T-cell (primary cell): ENCODE results near the gene LTB4R. TPM values are rescaled to one million over a fixed set of nuclear protein-coding genes. Genes with fewer than 3 reads are reported as not detected.

Experiments
- ATAC-seq, 4 experiments: fragments of 200-7000 bp in 3 of 4; fragments of 150-1000 bp in 1 of 4; cut with Tn5 transposase; replicated peaks in 1 of 4; 1 replicate in 3 of 4; 2 replicates in 1 of 4; pipeline ENCODE4 v1.10.0; 2021; ENCODE audit warnings: moderate library complexity in 3 of 4, mild to moderate bottlenecking in 2 of 4, moderate number of reproducible peaks in 1 of 4
- CTCF ChIA-PET, 2 donors: fragments of 300-600 bp; sonication (Branson Sonifier 250); formaldehyde crosslinking; loops; one replicate each; lab custom pipeline; 2022; ENCODE audit warnings: antibody characterized with exemption in 2 of 2; lab: Charles Lee
- POLR2A ChIA-PET, 2 donors: fragments of 300-600 bp; sonication (Branson Sonifier 250); formaldehyde crosslinking; loops; one replicate each; lab custom pipeline; 2022; ENCODE audit warnings: antibody characterized with exemption in 2 of 2; lab: Charles Lee
- DNase-seq, 35 experiments: peaks; one replicate each; pipeline versions ENCODE4 v3.0.0 to v3.0.0-alpha.2; 2013 to 2023
- H3K27ac ChIP-seq: one replicate; pipeline ENCODE4 v1.5.1; 2013; ENCODE audit warnings: low read length
- H3K27me3 ChIP-seq, 2 experiments: replicated peaks in 1 of 2; 1 replicate in 1 of 2; 2 replicates in 1 of 2; pipeline versions ENCODE4 v1.6.1 to v1.7.0; 2013; ENCODE audit warnings: low read length in 1 of 2, mixed read lengths in 1 of 2; ENCODE audit not compliant: control insufficient read depth in 2 of 2, insufficient read depth in 2 of 2; ENCODE audit errors: extremely low read depth in 1 of 2
- H3K36me3 ChIP-seq, 2 donors: 1 replicate in 1 of 2; 2 replicates in 1 of 2; pipeline versions ENCODE4 v1.6.1 to v1.7.0; 2013; ENCODE audit warnings: low read length in 1 of 2; ENCODE audit not compliant: control insufficient read depth in 2 of 2, insufficient read depth in 1 of 2; ENCODE audit errors: extremely low read depth in 1 of 2
- H3K4me1 ChIP-seq, 2 experiments: 1 replicate in 1 of 2; 2 replicates in 1 of 2; pipeline versions ENCODE4 v1.6.1 to v1.7.0; 2013; ENCODE audit warnings: low read length in 2 of 2, mixed read lengths in 1 of 2; ENCODE audit not compliant: insufficient read depth in 2 of 2, control insufficient read depth in 1 of 2; ENCODE audit errors: extremely low read depth in 1 of 2
- H3K4me3 ChIP-seq, 2 donors: 1 replicate in 1 of 2; 2 replicates in 1 of 2; pipeline versions ENCODE4 v1.5.1 to v1.7.0; 2013; ENCODE audit warnings: mild to moderate bottlenecking in 2 of 2, low read length in 1 of 2, moderate library complexity in 1 of 2; ENCODE audit not compliant: control insufficient read depth in 1 of 2; ENCODE audit errors: extremely low read depth in 1 of 2
- H3K9me3 ChIP-seq: 2 replicates; pipeline ENCODE4 v1.7.0; 2013
- H3K27ac Mint-ChIP-seq, 2 donors: one replicate each; pipeline ENCODE4 v1.8.0; 2020 to 2021; ENCODE audit warnings: mild to moderate bottlenecking in 2 of 2, mixed read lengths in 2 of 2
- H3K27me3 Mint-ChIP-seq, 2 donors: one replicate each; pipeline ENCODE4 v1.8.0; 2021 to 2022; ENCODE audit warnings: mixed read lengths in 2 of 2
- H3K36me3 Mint-ChIP-seq: one replicate; pipeline ENCODE4 v1.8.0; 2021; ENCODE audit warnings: mixed read lengths
- H3K4me1 Mint-ChIP-seq, 3 donors: one replicate each; pipeline ENCODE4 v1.8.0; 2020 to 2022; ENCODE audit warnings: mixed read lengths in 3 of 3, mild to moderate bottlenecking in 1 of 3
- H3K4me3 Mint-ChIP-seq, 3 donors: one replicate each; pipeline ENCODE4 v1.8.0; 2020 to 2022; ENCODE audit warnings: mild to moderate bottlenecking in 3 of 3, mixed read lengths in 3 of 3, moderate library complexity in 3 of 3
- H3K9me3 Mint-ChIP-seq, 3 donors: one replicate each; pipeline ENCODE4 v1.8.0; 2020 to 2022; ENCODE audit warnings: mixed read lengths in 3 of 3
- WGBS: methylation state at CpG from one replicate; pipeline ENCODE4 v1.1.5; 2013; ENCODE audit warnings: missing lambda C conversion rate; ENCODE audit not compliant: insufficient coverage; 5-methylcytosine and 5-hydroxymethylcytosine counted together
- total RNA-seq, 35 experiments: library from RNA in 6 of 35; stranded (reverse) in 6 of 35; fragments of 120-200 nt in 1 of 35; gene quantifications; one replicate each; pipeline versions ENCODE4 v1.2.1 to v1.2.4 and lab custom pipeline; 2013 to 2026

The LTB4R gene
- total RNA-seq, 5 donors from 2014 or later (not counting 1 experiment from before 2014, with no cell fraction given), result 17.0 to 29.0 (median 18.0) TPM

DNA sequence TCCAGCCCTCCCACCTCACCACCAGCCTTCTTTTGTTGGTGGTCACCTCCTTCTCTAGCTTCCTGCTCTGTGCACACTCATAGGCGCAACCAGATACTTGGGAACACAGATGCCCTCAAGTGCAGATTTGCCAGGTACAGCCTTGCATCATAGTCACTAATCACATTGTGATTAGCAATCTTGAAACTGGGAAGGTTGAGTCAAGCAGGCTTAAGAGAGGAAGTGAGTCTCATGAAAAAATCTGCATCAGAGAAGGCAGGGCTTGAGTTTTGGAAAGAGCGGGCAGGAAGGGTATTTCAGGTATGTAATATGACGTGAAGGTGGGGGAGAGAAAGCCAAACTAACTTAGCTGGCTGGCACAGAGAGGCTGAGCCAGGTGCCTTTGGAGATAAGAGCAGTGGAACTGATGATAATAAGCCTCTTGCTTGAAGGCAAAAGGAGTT lies 37.2 kb upstream of the LTB4R start:
- H3K36me3 ChIP-seq, result peaks cover 6% of the 10 kb centered on the region in 2 donors
- H3K4me3 ChIP-seq, result no peak overlapping the region
- H3K4me3 Mint-ChIP-seq, result peak overlapping the region in 1 of 3 donors; percentile 24
- CTCF ChIA-PET, result interaction anchor here in 1 of 2 donors (0.7 to 3.0 kb wide), 6 partner anchors 10 to 58 kb away, joined by 3 to 6 read pairs (median 4); partner anchors contain the start of genes CIDEB and TINF2
- POLR2A ChIA-PET, result no interaction called here
- peaks cover 23 to 35% of the 10 kb centered on the region in 2 experiments for H3K4me1 ChIP-seq
- no peaks in the 10 kb centered on the region for H3K9me3 ChIP-seq
- peaks cover 44 to 73% (median 50%) of the 10 kb centered on the region in 3 donors for H3K4me1 Mint-ChIP-seq
- DNase-seq, result peak in 31 of 35 experiments; percentile 7 to 70 (median 39)
- peak in 1 of 4 experiments; percentile 17 for ATAC-seq
- H3K27ac Mint-ChIP-seq, result peak overlapping the region; percentile 94 to 97
- 22% methylated on average over 2 of the region's 3 CpGs for WGBS
- H3K9me3 Mint-ChIP-seq, result no peaks in the 10 kb centered on the region
- H3K36me3 Mint-ChIP-seq, result peaks cover 4% of the 10 kb centered on the region
- H3K27me3 ChIP-seq, result no peaks in the 10 kb centered on the region
- no peaks in the 10 kb centered on the region for H3K27me3 Mint-ChIP-seq
- peak overlapping the region; percentile 52 for H3K27ac ChIP-seq

- Mint-ChIP-seq H3K27ac (no peak overlapping the region), H3K27me3 (no peaks in the 10 kb centered on the region), H3K4me1 (peaks cover 37 to 69% (median 53%) of the 10 kb centered on the region in 3 donors), H3K9me3 (no peaks in the 10 kb centered on the region), H3K36me3 (no peaks in the 10 kb centered on the region), H3K4me3 (no peak overlapping the region)
- Histone ChIP-seq H3K4me1 (peaks cover 21 to 27% of the 10 kb centered on the region in 2 experiments), H3K9me3 (no peaks in the 10 kb centered on the region), H3K27me3 (no peaks in the 10 kb centered on the region), H3K4me3 (no peak overlapping the region), H3K27ac (no peak overlapping the region), H3K36me3 (no peaks in the 10 kb centered on the region)
- ChIA-PET POLR2A (interaction anchor here in 1 of 2 donors (0.6 to 1.0 kb wide), 2 partner anchors 15 to 62 kb away, joined by 4 to 5 read pairs; no protein-coding TSS in a partner anchor), CTCF (interaction anchor here in 1 of 2 donors (3.0 kb wide), 1 partner anchor 34 kb away, joined by 6 read pairs; the partner anchor contains the start of gene TINF2)
- ATAC-seq, result no peak
- no peak for DNase-seq
- WGBS, result 90% methylated on average over 6 of the region's 6 CpGs
These were observed 34.2 kb upstream of the LTB4R start for GRCh38 chr14:24277071-24277470.

DNA sequence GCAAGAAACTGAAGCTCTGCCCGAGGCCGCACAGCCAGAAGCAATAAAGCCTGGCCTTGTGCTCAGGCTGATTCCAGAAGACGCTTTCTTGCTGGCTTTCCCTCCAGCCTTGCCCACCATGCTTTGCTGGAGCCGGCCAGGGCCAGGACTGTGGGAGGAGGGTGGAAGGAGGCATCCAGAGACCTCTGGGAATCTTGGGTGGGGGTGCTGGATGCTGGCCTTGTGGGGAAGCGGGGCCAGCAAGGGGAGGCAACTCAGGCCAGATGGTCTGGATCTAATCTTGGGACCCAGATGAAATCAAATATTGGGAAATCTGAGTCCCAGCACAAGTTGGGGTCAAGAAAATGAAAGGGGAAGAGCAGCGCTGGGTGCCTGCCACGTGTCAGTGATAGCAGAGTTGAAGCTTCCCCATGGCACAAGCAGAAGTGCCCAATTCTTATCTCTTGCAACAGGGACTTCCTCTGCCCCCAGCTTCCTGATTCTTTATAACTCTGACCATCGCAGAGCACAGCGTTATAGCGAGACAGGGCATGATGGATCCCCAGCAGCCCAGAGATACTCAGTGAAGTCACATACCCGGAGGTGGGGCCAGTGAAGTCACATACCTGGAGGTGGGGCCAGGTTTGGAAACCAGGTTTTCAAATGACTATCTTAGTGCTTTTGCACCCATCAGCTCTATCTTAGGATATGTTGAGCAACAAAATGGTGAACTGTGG lies 33.5 kb upstream of the LTB4R start:
- Histone ChIP-seq H3K36me3 (no peaks in the 10 kb centered on the region), H3K27me3 (no peaks in the 10 kb centered on the region), H3K4me3 (no peak overlapping the region), H3K4me1 (peaks cover 17 to 26% of the 10 kb centered on the region in 2 experiments), H3K9me3 (no peaks in the 10 kb centered on the region), H3K27ac (no peak overlapping the region)
- Mint-ChIP-seq H3K27ac (no peak overlapping the region), H3K27me3 (no peaks in the 10 kb centered on the region), H3K4me3 (no peak overlapping the region), H3K4me1 (peaks cover 30 to 62% (median 46%) of the 10 kb centered on the region in 3 donors), H3K9me3 (no peaks in the 10 kb centered on the region), H3K36me3 (no peaks in the 10 kb centered on the region)
- 82% methylated on average over 10 of the region's 11 CpGs for WGBS
- ATAC-seq (no peak), DNase-seq (peak in 4 of 35 experiments; percentile 5 to 26 (median 10))
- ChIA-PET POLR2A (interaction anchor here in 1 of 2 donors (0.6 to 1.0 kb wide), 2 partner anchors 15 to 63 kb away, joined by 4 to 5 read pairs; no protein-coding TSS in a partner anchor), CTCF (no interaction called here)

DNA sequence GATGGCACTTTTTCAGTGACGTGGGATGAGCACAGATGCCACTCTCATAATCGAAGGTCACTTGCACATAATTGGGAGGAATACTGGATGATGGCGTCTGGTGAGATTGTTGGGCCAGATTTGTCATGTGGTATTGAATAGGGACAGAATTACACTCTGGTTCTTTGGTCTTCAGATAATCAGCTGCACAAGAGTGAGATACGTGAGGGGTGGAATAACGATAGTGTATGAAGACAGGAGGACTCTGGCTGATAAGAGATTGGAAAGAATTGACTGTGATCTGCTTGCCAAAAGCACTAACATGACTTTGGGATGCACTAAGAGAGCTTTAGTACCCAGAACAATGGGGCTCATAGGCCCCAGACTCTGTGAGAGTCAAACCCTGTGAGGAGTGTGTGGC lies 32.9 kb upstream of the LTB4R start:
- Histone ChIP-seq H3K27ac (peak overlapping the region; percentile 64), H3K4me3 (no peak overlapping the region), H3K9me3 (no peaks in the 10 kb centered on the region), H3K36me3 (no peaks in the 10 kb centered on the region), H3K27me3 (no peaks in the 10 kb centered on the region), H3K4me1 (peaks cover 17 to 26% of the 10 kb centered on the region in 2 experiments)
- 100% methylated on average over 5 of the region's 5 CpGs for WGBS
- ATAC-seq (no peak), DNase-seq (no peak)
- no peaks in the 10 kb centered on the region for H3K9me3 Mint-ChIP-seq
- H3K36me3 Mint-ChIP-seq, result no peaks in the 10 kb centered on the region
- CTCF ChIA-PET, result interaction anchor here in 1 of 2 donors (0.6 kb wide), 1 partner anchor 31 kb away, joined by 5 read pairs; no protein-coding TSS in a partner anchor
- no peak overlapping the region for H3K4me3 Mint-ChIP-seq
- H3K4me1 Mint-ChIP-seq, result peaks cover 27 to 57% (median 42%) of the 10 kb centered on the region in 3 donors
- POLR2A ChIA-PET, result no interaction called here
- peak overlapping the region; percentile 30 to 53 for H3K27ac Mint-ChIP-seq
- H3K27me3 Mint-ChIP-seq, result no peaks in the 10 kb centered on the region

DNA sequence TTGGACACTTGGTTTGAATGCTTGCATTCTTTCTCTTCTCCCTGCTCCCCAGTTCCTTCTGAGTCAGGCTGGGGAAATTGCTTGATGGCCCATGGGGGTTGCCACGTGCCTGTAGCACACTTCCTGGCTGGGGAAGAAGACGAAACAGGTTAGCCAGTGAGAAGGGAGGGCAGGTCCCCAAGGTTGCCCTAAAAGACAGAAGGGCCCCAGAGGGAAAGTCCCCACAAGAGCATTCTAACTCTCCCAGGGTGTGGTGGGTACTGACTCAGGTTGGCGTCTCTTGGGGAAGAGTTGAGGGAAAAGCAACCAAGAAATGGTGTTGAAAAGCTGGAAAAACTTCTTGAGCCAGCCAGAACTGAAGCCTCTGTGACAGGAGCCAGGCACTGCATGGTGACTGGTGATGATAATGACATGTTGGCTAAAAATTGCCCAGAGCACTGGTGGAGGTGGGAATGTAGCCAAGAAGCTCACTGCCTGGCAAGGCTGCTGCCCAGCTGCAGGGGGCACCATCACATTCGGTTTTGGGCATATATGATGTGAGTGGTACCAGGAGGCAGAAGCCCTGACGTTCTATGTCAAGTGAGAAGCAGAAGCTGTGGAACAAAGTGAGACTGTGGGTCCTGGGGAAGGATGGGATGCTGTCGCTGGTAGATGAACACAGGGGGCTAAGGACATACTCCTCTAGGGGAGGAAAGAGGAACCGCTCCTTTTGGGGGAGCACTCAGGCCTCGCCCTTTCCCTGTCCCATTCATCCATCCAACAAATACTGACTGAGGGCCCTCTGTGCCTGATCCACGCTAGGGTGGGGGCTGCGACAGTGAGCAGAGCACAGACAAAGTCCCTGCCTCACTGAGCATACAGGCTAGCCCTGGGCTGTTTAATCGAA lies 31.8 kb upstream of the LTB4R start:
- no peaks in the 10 kb centered on the region for H3K9me3 ChIP-seq
- ATAC-seq (peak; percentile 68 to 94 (median 80)), DNase-seq (peak in 33 of 35 experiments; percentile 11 to 76 (median 42))
- no peaks in the 10 kb centered on the region for H3K9me3 Mint-ChIP-seq
- H3K27ac ChIP-seq, result peak overlapping the region; percentile 64
- no peaks in the 10 kb centered on the region for H3K36me3 Mint-ChIP-seq
- H3K27ac Mint-ChIP-seq, result peak overlapping the region; percentile 48 to 79
- H3K4me1 Mint-ChIP-seq, result peaks cover 17 to 47% (median 33%) of the 10 kb centered on the region in 3 donors
- CTCF ChIA-PET, result interaction anchor here (0.6 to 1.5 kb wide), 7 partner anchors 9 to 54 kb away, joined by 3 to 14 read pairs (median 4); partner anchors contain the start of genes CIDEB (in 2 of the 2) and TINF2 (in 1 of the 2)
- H3K4me3 Mint-ChIP-seq, result peak overlapping the region in 1 of 3 donors; percentile 25
- POLR2A ChIA-PET, result no interaction called here
- H3K4me1 ChIP-seq, result peaks cover 11 to 18% of the 10 kb centered on the region in 2 experiments
- H3K4me3 ChIP-seq, result no peak overlapping the region
- H3K27me3 Mint-ChIP-seq, result no peaks in the 10 kb centered on the region
- H3K27me3 ChIP-seq, result no peaks in the 10 kb centered on the region
- no peaks in the 10 kb centered on the region for H3K36me3 ChIP-seq
- WGBS, result 58% methylated on average over 4 of the region's 11 CpGs
